8988T (cell line): ENCODE data around the gene PPM1L.
"Not testable (repeated sequence)": the region's sequence is repeated elsewhere in the genome, so short reads cannot be mapped to it uniquely, and the experiment has no call there.

Experiments
- DNase-seq: peaks from one replicate; pipeline ENCODE4 v3.0.0; 2011

PPM1L gene

GRCh38 chr3:160941885-160942494 is 186.0 kb downstream of the PPM1L start:
- DNase-seq: no peak

GRCh38 chr3:160943996-160944395 is 188.0 kb downstream of the PPM1L start:
- DNase-seq: no peak

- no peak for DNase-seq
Observed at GRCh38 chr3:160945336-160945735, 189.3 kb downstream of the PPM1L start.

GRCh38 chr3:160948273-160948672 is 192.2 kb downstream of the PPM1L start:
- DNase-seq: no peak

GRCh38 chr3:160949460-160949859 is 193.4 kb downstream of the PPM1L start:
- DNase-seq: no peak

GRCh38 chr3:160950542-160950941 is 194.5 kb downstream of the PPM1L start:
- DNase-seq: no peak

- no peak for DNase-seq
Observed at GRCh38 chr3:160950954-160951353, 194.9 kb downstream of the PPM1L start.

- DNase-seq: no peak
Observed at GRCh38 chr3:160951642-160952487, 195.8 kb downstream of the PPM1L start.

- DNase-seq: no peak
Observed at GRCh38 chr3:160953686-160954085, 197.7 kb downstream of the PPM1L start.

- DNase-seq: no peak
Observed at GRCh38 chr3:160956785-160957184, 200.8 kb downstream of the PPM1L start.

GRCh38 chr3:160960568-160960967 is 204.5 kb downstream of the PPM1L start:
- no peak for DNase-seq

- no peak for DNase-seq
Observed at GRCh38 chr3:160963949-160964348, 207.9 kb downstream of the PPM1L start.

- no peak for DNase-seq
Observed at GRCh38 chr3:160968761-160969160, 212.7 kb downstream of the PPM1L start.

GRCh38 chr3:160973067-160973809 is 217.2 kb downstream of the PPM1L start:
- DNase-seq: no peak

GRCh38 chr3:160977773-160978172 is 221.7 kb downstream of the PPM1L start:
- DNase-seq: no peak

- DNase-seq: no peak
Observed at GRCh38 chr3:160980740-160981139, 224.7 kb downstream of the PPM1L start.

- no peak for DNase-seq
Observed at GRCh38 chr3:160981217-160981938, 225.3 kb downstream of the PPM1L start.

GRCh38 chr3:160982491-160982890 is 226.5 kb downstream of the PPM1L start:
- no peak for DNase-seq

GRCh38 chr3:160983900-160984299 is 227.9 kb downstream of the PPM1L start:
- DNase-seq: not testable (repeated sequence)

GRCh38 chr3:160986069-160986468 is 230.0 kb downstream of the PPM1L start:
- no peak for DNase-seq

GRCh38 chr3:160987982-160988964 is 232.2 kb downstream of the PPM1L start:
- no peak for DNase-seq

GRCh38 chr3:160990446-160990845 is 234.4 kb downstream of the PPM1L start:
- DNase-seq: no peak
